Measurements from ENCODE around the gene SASS6. TPM values are rescaled to one million over a fixed set of nuclear protein-coding genes. Genes with fewer than 3 reads are reported as not detected.

SASS6 gene
- total RNA-seq, 1 donor from 2014 or later = 7.0 TPM

- Histone ChIP-seq H3K9me3 (no peaks in the 10 kb centered on the region), H3K4me1 (peaks cover 4 to 9% of the 10 kb centered on the region in 2 donors), H3K27me3 (no peaks in the 10 kb centered on the region), H3K36me3 (no peaks in the 10 kb centered on the region), H3K4me3 (peak overlapping the region; percentile 93 to 94), H3K27ac (peak overlapping the region; percentile 97 to 98)
- peak; percentile 59 to 95 for DNase-seq (ENCODE audit: low spot score in 2 of 2)
- TF ChIP-seq CTCF (IDR thresholded peaks at IDR 0.05) = no peak
- intact Hi-C loops (cut with DNase I) = loop anchor here (1.0 to 5.0 kb wide), 7 partner anchors 95 to 857 kb away; partner anchors contain the start of genes AGL, CDC14A, DBT and EXTL2
Observed at GRCh38 chr1:100037927-100038659, 94.6 kb downstream of the SASS6 start.

DNA sequence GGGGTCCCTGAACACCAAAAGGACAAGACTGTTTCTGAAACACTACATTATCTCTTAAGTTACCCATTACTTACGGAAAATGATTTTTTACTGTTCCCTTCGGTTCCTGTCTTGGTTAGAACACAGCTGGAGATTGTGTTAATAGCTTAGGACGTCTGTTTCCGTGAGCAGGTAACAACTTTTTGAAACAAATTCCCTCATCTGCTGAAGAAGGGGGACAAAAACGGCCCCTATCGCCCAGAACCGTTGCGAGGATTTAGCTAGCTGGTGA lies 95.1 kb downstream of the SASS6 start:
- no peak for DNase-seq (ENCODE audit: low spot score in 2 of 2)
- peak overlapping the region; percentile 97 to 98 for H3K27ac ChIP-seq
- TF ChIP-seq CTCF (IDR thresholded peaks at IDR 0.05) = no peak
- no peaks in the 10 kb centered on the region for H3K9me3 ChIP-seq
- H3K4me3 ChIP-seq = peak overlapping the region; percentile 93 to 94
- no peaks in the 10 kb centered on the region for H3K27me3 ChIP-seq
- intact Hi-C loops (cut with DNase I) = loop anchor here (5.0 kb wide), 4 partner anchors 185 to 420 kb away; partner anchors contain the start of genes AGL and CDC14A
- H3K4me1 ChIP-seq = peaks cover 4 to 7% of the 10 kb centered on the region in 2 donors
- H3K36me3 ChIP-seq = no peaks in the 10 kb centered on the region

GRCh38 chr1:100036718-100037655 lies 95.7 kb downstream of the SASS6 start:
- no peak for TF ChIP-seq CTCF (IDR thresholded peaks at IDR 0.05)
- Histone ChIP-seq H3K27me3 (no peaks in the 10 kb centered on the region), H3K4me1 (peaks cover 4 to 5% of the 10 kb centered on the region in 2 donors), H3K9me3 (no peaks in the 10 kb centered on the region), H3K27ac (peak overlapping the region in 1 of 2 donors; percentile 98), H3K36me3 (no peaks in the 10 kb centered on the region), H3K4me3 (peak overlapping the region; percentile 93 to 94)
- DNase-seq (ENCODE audit: low spot score in 2 of 2) = no peak
- intact Hi-C loops (cut with DNase I) = loop anchor here (5.0 kb wide), 4 partner anchors 185 to 420 kb away; partner anchors contain the start of genes AGL and CDC14A

DNA sequence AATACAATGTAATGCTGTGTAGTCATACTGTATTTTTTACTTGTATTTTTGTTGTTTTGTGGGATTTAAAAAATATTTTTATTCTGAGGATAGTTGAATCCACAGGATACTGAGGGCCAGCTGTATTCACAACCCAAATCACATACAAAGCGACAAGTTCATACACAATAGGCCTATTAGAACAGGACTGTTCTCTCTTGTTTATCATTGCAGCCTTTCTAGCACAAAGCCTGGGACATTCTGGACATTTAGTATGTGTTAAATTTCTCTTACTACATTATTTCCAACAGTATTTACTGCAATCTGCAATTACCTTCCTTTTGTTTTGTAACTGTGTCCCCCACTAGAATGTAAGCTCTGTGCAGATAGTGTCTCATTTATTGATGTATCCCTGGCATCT lies 97.5 kb downstream of the SASS6 start:
- TF ChIP-seq CTCF (IDR thresholded peaks at IDR 0.05) = no peak
- Histone ChIP-seq H3K36me3 (no peaks in the 10 kb centered on the region), H3K9me3 (no peaks in the 10 kb centered on the region), H3K27ac (no peak overlapping the region), H3K4me3 (no peak overlapping the region), H3K27me3 (no peaks in the 10 kb centered on the region), H3K4me1 (peaks cover under 1 to 4% of the 10 kb centered on the region in 2 donors)
- intact Hi-C loops (cut with DNase I) = loop anchor here (5.0 kb wide), 4 partner anchors 183 to 422 kb away; partner anchors contain the start of genes AGL and CDC14A
- no peak for DNase-seq (ENCODE audit: low spot score in 2 of 2)

DNA sequence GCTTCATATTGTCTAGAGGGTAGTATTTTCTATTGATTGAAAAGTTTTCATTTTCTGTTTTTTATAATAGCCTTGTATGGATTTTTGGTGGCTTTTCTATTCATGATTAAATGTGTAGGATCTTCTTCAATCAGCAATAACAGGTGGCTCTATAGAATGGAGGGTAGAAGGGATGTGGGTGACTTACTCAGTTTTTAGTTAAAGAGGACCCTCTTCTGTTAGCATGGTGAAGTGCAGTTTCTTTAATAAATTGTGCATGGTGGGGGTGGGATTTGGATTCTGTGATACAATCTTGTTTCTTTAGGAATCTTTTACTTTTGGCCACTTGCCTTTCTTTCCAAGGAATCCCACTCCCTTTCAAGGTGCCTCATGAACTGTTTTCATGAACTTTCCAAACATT lies 98.3 kb downstream of the SASS6 start:
- intact Hi-C loops (cut with DNase I) = no loop called here
- H3K36me3 ChIP-seq = no peaks in the 10 kb centered on the region
- TF ChIP-seq CTCF (IDR thresholded peaks at IDR 0.05) = peak in 1 of 3 experiments; percentile 12
- H3K9me3 ChIP-seq = no peaks in the 10 kb centered on the region
- H3K27ac ChIP-seq = no peak overlapping the region
- no peak for DNase-seq (ENCODE audit: low spot score in 2 of 2)
- no peak overlapping the region for H3K4me3 ChIP-seq
- H3K4me1 ChIP-seq = peaks cover 0 to 4% of the 10 kb centered on the region in 2 donors
- H3K27me3 ChIP-seq = no peaks in the 10 kb centered on the region

Other genes with a start within 250 kb of the SASS6 start
- gene SLC35A3, start 162.9 kb downstream of the SASS6 start, total RNA-seq = 8.4 TPM
- 11.4 TPM for gene TRMT13, start 233 bp upstream of the SASS6 start, total RNA-seq
- not detected for gene LRRC39, start 45.3 kb upstream of the SASS6 start, total RNA-seq
- 2.3 TPM for gene DBT, start 116.9 kb upstream of the SASS6 start, total RNA-seq
- gene RTCA, start 133.3 kb upstream of the SASS6 start, total RNA-seq = 2.8 TPM
- 2.0 TPM for gene CDC14A, start 219.6 kb upstream of the SASS6 start, total RNA-seq